Activated naive CD4-positive, alpha-beta T cell treated with anti-CD3 and anti-CD28 coated beads, Interleukin-2, amount 10 ng/mL, durations not matched to agents 7 days and 5 days (primary cell): ENCODE results near the gene HSDL1.

Source experiments
- CTCF ChIA-PET: fragments of 350-600 bp; sonication (Branson Sonifier 250); formaldehyde crosslinking; loops from one replicate; lab custom pipeline; 2021; ENCODE audit warnings: antibody characterized with exemption; lab: Charles Lee
- DNase-seq: peaks from one replicate; pipeline ENCODE4 v3.0.0-alpha.2; 2020
- H3K27ac Mint-ChIP-seq: one replicate; pipeline ENCODE4 v1.8.0; 2021; ENCODE audit warnings: mild to moderate bottlenecking, moderate library complexity, mixed read lengths
- H3K27me3 Mint-ChIP-seq: one replicate; pipeline ENCODE4 v1.8.0; 2021; ENCODE audit warnings: mild to moderate bottlenecking, mixed read lengths
- H3K36me3 Mint-ChIP-seq: one replicate; pipeline ENCODE4 v1.8.0; 2021; ENCODE audit warnings: mixed read lengths
- H3K4me1 Mint-ChIP-seq: one replicate; pipeline ENCODE4 v1.8.0; 2021; ENCODE audit warnings: mixed read lengths
- H3K4me3 Mint-ChIP-seq: one replicate; pipeline ENCODE4 v1.8.0; 2021; ENCODE audit warnings: mild to moderate bottlenecking, moderate library complexity, mixed read lengths
- H3K9me3 Mint-ChIP-seq: one replicate; pipeline ENCODE4 v1.8.0; 2021; ENCODE audit warnings: mixed read lengths

HSDL1 gene

DNA sequence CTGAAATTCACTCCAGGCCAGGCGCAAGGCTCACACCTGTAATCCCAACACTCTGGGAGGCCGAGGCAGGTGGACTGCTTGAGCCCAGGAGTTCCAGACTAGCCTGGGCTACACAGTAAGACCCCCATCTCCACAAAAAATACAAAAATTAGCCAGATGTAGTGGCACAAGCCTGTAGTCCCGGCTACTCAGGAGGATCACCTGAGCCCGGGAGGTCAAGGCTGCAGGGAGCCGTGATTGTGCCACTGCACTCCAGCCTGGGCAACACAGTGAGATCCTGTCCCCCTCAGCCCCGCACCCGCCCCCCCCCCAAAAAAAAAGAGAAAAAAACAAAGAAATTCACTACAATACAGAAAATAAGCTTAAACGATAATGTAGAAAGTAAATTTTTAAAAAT lies 59.7 kb downstream of the HSDL1 start:
- H3K4me3 Mint-ChIP-seq = no peak overlapping the region
- no peaks in the 10 kb centered on the region for H3K27me3 Mint-ChIP-seq
- peaks cover 55% of the 10 kb centered on the region for H3K36me3 Mint-ChIP-seq
- H3K27ac Mint-ChIP-seq = no peak overlapping the region
- DNase-seq = no peak
- peaks cover 52% of the 10 kb centered on the region for H3K4me1 Mint-ChIP-seq
- H3K9me3 Mint-ChIP-seq = no peaks in the 10 kb centered on the region
- CTCF ChIA-PET = interaction anchor here (0.9 to 7.4 kb wide), 20 partner anchors 10 to 641 kb away, joined by 3 to 123 read pairs (median 3); partner anchors contain the start of gene TAF1C

DNA sequence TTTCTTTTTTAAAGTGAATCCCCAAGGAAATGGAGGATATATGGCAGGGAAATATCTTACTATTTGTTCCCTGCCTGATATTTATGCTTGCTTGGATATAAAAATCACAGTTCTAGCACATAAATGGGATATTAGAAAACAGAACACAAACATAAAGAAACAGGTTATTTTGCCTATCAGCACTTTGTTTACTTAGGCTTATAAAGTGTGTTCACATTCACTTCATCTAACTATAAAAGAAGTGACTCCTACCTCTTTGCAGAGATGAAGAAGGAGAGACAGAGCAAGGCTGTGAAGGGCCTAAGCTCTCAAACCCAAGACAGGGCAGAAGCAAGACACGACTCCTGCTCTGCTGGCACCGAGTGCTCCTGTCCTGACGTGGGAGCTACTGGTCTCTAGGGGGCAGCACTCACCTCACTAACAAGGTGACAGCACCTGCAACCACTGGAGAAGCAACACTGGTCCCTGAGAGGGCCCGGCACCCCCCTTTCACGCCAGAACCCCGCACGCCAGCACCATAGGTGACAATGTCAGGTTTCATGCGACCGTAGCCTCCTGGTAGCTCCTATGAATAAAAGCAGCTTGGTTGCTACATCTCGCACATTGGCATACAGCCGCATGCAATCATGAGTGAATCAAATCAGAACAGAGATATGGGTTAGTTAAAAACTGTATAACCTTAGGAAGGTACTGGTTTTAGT lies 60.3 kb downstream of the HSDL1 start:
- peak; percentile 81 for DNase-seq
- Mint-ChIP-seq H3K4me3 (no peak overlapping the region), H3K4me1 (peaks cover 46% of the 10 kb centered on the region), H3K36me3 (peaks cover 55% of the 10 kb centered on the region), H3K9me3 (no peaks in the 10 kb centered on the region), H3K27me3 (no peaks in the 10 kb centered on the region), H3K27ac (no peak overlapping the region)
- CTCF ChIA-PET = interaction anchor here (0.5 to 7.4 kb wide), 24 partner anchors 10 to 642 kb away, joined by 3 to 123 read pairs (median 3); partner anchors contain the start of genes MBTPS1 and TAF1C

DNA sequence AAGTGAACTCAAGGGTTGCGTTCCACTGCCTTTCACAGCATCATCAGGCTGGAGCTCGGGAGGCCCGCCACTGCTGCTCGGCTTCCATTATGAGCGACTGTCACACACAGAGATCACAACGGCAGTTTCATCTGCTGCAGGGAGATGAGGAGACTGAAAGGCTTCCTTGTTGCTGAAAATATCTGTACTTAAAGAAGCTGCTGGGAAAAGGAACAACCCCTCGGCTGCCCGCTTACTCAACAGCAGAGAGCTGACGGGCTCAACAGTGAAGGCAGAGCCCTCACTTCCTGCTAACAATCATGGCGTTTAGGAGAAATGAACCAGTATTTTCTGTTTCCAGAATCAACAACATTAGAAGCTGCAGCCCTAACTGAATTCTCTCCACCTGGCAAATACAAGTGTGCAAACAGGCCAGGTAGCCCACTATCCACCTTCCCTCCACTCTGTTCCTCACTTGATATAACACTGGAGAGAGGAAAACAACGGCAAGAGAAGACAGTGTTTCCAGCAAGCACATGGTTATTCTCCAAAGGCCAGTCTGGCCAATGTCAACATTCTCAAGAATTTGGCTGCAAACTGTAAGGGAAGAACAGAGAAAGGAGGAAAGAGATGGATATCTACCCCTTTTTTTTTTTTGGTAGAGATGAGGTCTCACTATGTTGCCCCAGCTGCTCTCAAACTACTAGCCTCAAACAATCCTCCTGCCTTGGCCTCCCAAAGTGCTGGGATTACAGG lies 62.0 kb downstream of the HSDL1 start:
- CTCF ChIA-PET = interaction anchor here (0.8 to 3.0 kb wide), 5 partner anchors 17 to 104 kb away, joined by 3 to 19 read pairs (median 5); partner anchors contain the start of gene TAF1C
- Mint-ChIP-seq H3K27ac (no peak overlapping the region), H3K36me3 (peaks cover 52% of the 10 kb centered on the region), H3K4me1 (peaks cover 29% of the 10 kb centered on the region), H3K9me3 (no peaks in the 10 kb centered on the region), H3K4me3 (no peak overlapping the region), H3K27me3 (no peaks in the 10 kb centered on the region)
- no peak for DNase-seq

DNA sequence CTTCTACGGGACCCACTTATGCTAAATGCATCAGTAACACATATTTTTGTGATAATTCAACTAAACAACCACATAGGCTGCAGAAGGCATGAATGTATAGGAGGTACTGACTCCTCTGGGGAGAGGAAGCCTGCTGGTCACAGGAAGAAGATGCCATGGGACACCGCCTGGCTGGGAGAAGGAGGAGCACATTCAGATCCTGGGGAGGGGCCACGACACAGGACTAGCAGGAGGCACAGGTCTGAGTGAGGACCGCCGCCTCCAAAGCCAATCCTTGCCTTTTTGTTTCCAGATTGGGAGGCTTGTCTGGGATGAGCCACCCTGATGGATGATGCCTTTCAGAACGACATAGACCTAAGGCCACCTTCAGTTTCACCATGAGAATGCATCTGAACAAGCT lies 62.9 kb downstream of the HSDL1 start:
- no peak for DNase-seq
- Mint-ChIP-seq H3K9me3 (no peaks in the 10 kb centered on the region), H3K36me3 (peaks cover 46% of the 10 kb centered on the region), H3K27me3 (no peaks in the 10 kb centered on the region), H3K4me3 (no peak overlapping the region), H3K4me1 (peaks cover 21% of the 10 kb centered on the region), H3K27ac (no peak overlapping the region)
- CTCF ChIA-PET = interaction anchor here (1.2 to 3.2 kb wide), 2 partner anchors 93 to 94 kb away, joined by 7 to 12 read pairs; no protein-coding TSS in a partner anchor

DNA sequence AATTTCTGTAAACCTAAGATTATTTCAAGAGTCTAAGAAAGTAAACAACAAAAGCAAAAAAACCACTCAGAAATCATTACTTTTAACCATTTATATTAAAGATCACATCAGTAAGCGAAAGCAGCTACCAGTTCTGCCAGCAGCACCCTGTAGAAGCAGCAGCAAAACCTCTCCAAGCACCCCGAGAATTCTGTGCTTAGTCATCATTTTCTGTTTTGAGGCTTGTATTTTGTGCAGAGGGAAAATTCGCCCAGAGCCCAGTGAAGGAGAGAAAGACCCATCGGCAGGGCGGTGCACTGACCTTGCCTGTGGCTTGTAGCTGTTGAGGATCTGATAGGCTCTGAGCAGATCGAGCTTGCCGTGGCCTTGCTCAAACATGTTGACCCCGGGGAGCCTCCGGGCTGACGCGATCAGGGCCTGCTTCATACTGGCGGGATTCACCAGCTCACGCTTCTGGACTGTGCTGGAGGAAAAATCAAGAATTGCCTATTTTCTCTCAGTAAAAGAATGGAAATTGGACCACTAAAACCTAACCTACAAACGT lies 63.5 kb downstream of the HSDL1 start:
- Mint-ChIP-seq H3K4me1 (peaks cover 15% of the 10 kb centered on the region), H3K36me3 (peaks cover 43% of the 10 kb centered on the region), H3K9me3 (no peaks in the 10 kb centered on the region), H3K4me3 (no peak overlapping the region), H3K27ac (no peak overlapping the region), H3K27me3 (no peaks in the 10 kb centered on the region)
- no peak for DNase-seq
- CTCF ChIA-PET = interaction anchor here (0.6 to 3.2 kb wide), 3 partner anchors 11 to 94 kb away, joined by 3 to 12 read pairs (median 3); no protein-coding TSS in a partner anchor

DNA sequence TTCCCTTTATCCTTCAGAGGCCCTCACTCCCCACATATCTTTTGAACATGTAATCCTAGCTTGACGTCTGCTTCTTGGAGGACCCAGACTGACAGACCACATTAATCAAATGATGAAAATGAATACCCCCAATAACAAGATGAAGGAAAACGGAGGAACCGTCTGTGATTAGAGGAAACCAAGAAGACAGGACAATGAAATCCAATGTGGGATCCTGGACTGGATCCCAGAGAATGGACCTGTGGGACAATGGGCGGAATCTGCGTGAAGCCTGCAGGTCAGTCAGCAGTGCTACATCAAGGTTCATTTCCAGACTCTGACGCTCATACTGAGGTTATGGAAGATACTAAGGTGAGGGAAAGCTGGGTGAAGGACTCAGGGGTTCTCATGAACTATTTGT lies 64.2 kb downstream of the HSDL1 start:
- Mint-ChIP-seq H3K27me3 (no peaks in the 10 kb centered on the region), H3K27ac (no peak overlapping the region)

DNA sequence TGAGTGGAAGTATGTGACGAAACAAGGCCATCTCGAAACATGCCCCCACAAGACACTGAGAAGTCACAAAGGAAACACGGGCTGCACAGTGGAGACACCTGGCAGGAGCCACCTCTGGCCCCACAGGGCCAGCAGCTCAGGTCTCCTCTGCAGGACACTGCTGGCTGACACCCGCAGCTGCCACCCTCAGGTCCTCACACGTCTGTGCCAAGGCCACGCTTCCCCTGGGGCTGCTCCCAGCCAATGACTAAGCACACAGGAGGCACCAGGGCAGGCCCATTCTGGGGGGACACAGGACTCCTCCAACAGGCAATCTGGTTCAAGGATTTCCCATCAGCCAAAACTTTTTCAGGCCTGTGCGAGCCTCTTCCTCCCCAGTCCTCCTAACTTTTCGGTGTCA lies 64.6 kb downstream of the HSDL1 start:
- Mint-ChIP-seq H3K4me3 (no peak overlapping the region), H3K27ac (no peak overlapping the region), H3K27me3 (no peaks in the 10 kb centered on the region), H3K4me1 (peaks cover 6% of the 10 kb centered on the region), H3K36me3 (peaks cover 40% of the 10 kb centered on the region), H3K9me3 (no peaks in the 10 kb centered on the region)
- CTCF ChIA-PET = interaction anchor here (1.4 to 3.2 kb wide), 2 partner anchors 15 to 96 kb away, joined by 7 to 12 read pairs; no protein-coding TSS in a partner anchor
- DNase-seq = no peak

More for the DNA sequence above, 64.2 kb downstream of the HSDL1 start:
- Mint-ChIP-seq H3K4me3 (no peak overlapping the region), H3K36me3 (peaks cover 38% of the 10 kb centered on the region), H3K4me1 (peaks cover 8% of the 10 kb centered on the region), H3K9me3 (no peaks in the 10 kb centered on the region)
- DNase-seq = no peak
- CTCF ChIA-PET = interaction anchor here (1.0 to 3.2 kb wide), 2 partner anchors 10 to 95 kb away, joined by 3 to 12 read pairs; no protein-coding TSS in a partner anchor

DNA sequence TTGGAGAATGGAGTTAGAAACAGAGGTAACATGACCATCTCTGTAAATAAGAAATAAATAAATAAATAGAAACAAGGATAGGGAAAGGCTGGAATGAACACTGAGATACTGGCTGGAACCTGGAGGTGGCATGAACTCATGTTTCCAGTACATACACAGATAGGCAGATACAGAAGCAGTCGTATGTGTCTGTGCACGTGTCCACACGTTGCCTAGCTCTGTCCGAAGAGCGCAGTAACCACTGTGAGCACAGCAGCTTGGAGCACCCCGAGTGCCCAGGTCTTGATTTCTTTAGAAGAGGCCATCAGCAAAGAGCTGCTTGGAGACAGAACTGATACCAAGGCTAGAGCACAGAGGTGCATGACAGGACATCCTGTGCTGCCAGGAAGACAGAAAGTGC lies 65.3 kb downstream of the HSDL1 start:
- no peak for DNase-seq
- Mint-ChIP-seq H3K4me3 (no peak overlapping the region), H3K27ac (no peak overlapping the region), H3K4me1 (no peaks in the 10 kb centered on the region), H3K36me3 (peaks cover 44% of the 10 kb centered on the region), H3K9me3 (no peaks in the 10 kb centered on the region), H3K27me3 (no peaks in the 10 kb centered on the region)
- CTCF ChIA-PET = interaction anchor here (0.6 to 3.2 kb wide), 3 partner anchors 14 to 96 kb away, joined by 3 to 12 read pairs (median 7); no protein-coding TSS in a partner anchor

DNA sequence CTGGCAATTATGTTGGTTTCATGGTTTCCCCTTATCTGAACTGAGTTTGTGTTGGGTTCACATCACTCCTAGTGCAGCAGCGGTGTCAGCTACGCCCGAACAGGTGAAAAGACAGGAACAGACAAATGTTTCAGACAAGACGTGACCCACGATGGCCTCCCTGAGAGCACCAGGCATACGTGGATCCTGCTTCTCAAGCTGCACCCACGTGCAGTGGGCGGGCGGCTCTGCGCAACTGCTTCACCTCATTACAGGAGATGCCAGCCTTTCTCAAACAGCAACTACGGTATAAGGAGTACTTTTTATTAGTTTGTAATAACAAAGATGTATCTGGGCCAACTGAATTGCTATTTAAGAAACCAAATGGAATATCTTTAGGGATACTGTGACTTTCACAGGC lies 69.6 kb downstream of the HSDL1 start:
- Mint-ChIP-seq H3K27ac (no peak overlapping the region), H3K27me3 (no peaks in the 10 kb centered on the region), H3K36me3 (peaks cover 46% of the 10 kb centered on the region), H3K4me1 (no peaks in the 10 kb centered on the region), H3K9me3 (no peaks in the 10 kb centered on the region), H3K4me3 (no peak overlapping the region)
- DNase-seq = no peak
- CTCF ChIA-PET = interaction anchor here (0.7 to 0.9 kb wide), 3 partner anchors 10 to 119 kb away, joined by 3 to 4 read pairs (median 3); no protein-coding TSS in a partner anchor

DNA sequence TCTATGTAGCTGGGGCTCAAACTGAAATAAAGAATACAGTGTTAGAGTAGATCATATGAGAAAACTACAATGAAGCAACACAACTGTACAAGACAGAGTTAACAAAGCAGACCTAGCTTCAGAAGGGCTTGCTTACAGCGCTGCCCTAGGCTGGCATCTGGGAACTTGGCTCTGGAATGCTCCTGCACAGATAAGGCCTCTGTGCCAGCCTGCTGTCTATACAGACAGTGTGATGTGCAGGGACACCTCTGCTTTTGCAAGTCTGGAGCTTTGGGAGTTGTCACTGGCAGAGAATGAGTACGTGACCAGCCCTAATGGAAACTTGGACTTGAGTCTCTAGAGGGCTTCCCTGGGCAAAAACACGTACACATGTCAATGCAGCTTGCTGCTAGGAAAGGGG lies 70.3 kb downstream of the HSDL1 start:
- no peak for DNase-seq
- H3K4me1 Mint-ChIP-seq = no peaks in the 10 kb centered on the region
- CTCF ChIA-PET = interaction anchor here (0.7 to 0.9 kb wide), 3 partner anchors 11 to 118 kb away, joined by 3 to 4 read pairs (median 3); no protein-coding TSS in a partner anchor
- H3K27me3 Mint-ChIP-seq = no peaks in the 10 kb centered on the region
- H3K4me3 Mint-ChIP-seq = no peak overlapping the region
- H3K36me3 Mint-ChIP-seq = peaks cover 48% of the 10 kb centered on the region
- no peak overlapping the region for H3K27ac Mint-ChIP-seq
- no peaks in the 10 kb centered on the region for H3K9me3 Mint-ChIP-seq
